H1 (cell line): Measurements from ENCODE around the gene SLC23A1.

Source experiments
- CEBPB ChIP-seq: IDR thresholded peaks from 2 replicates; pipeline ENCODE4 v1.6.1; 2012; ENCODE audit warnings: low read depth, low read length
- CHD1 ChIP-seq: IDR thresholded peaks from 2 replicates; pipeline ENCODE4 v1.6.1; 2012; ENCODE audit warnings: low read depth, low read length, improper control_type of control experiment
- HDAC6 ChIP-seq: IDR thresholded peaks from one replicate; pipeline ENCODE4 v1.7.1; 2012; ENCODE audit warnings: low read depth, mild to moderate bottlenecking, inconsistent platforms, low read length, moderate library complexity
- JUN ChIP-seq: IDR thresholded peaks from 2 replicates; pipeline ENCODE4 v1.6.1; 2011; ENCODE audit warnings: low read depth, mild to moderate bottlenecking, improper control_type of control experiment, low read length
- POLR2AphosphoS5 ChIP-seq: IDR thresholded peaks from 2 replicates; pipeline ENCODE4 v1.6.1; 2011; ENCODE audit warnings: low read depth, low read length
- RAD21 ChIP-seq, 2 experiments: IDR thresholded peaks in 1 of 2; conservative IDR thresholded peaks in 1 of 2; 2 replicates each; pipeline ENCODE4 v1.6.1; 2011; ENCODE audit warnings: low read depth in 2 of 2, low read length in 2 of 2, improper control_type of control experiment in 1 of 2, inconsistent platforms in 1 of 2, mild to moderate bottlenecking in 1 of 2, moderate library complexity in 1 of 2
- RFX5 ChIP-seq: IDR thresholded peaks from 2 replicates; pipeline ENCODE4 v1.6.1; 2011; ENCODE audit warnings: low read depth, low read length, improper control_type of control experiment, borderline replicate concordance
- RNF2 ChIP-seq: fragments of 200-900, 300-1000 bp; sonication (generic); IDR thresholded peaks from 2 replicates; pipeline ENCODE4 v1.7.1; 2016; ENCODE audit warnings: borderline replicate concordance, low read depth, mild to moderate bottlenecking, antibody characterized with exemption, low read length; ENCODE audit not compliant: poor library complexity, severe bottlenecking; ENCODE audit errors: missing control alignments
- SP4 ChIP-seq: IDR thresholded peaks from 2 replicates; pipeline ENCODE4 v1.6.1; 2012; ENCODE audit warnings: low read length, inconsistent platforms
- TEAD4 ChIP-seq: IDR thresholded peaks from 2 replicates; pipeline ENCODE4 v1.6.1; 2012; ENCODE audit warnings: low read depth, low read length, inconsistent platforms, mixed read lengths
- YY1 ChIP-seq: IDR thresholded peaks from 2 replicates; pipeline ENCODE4 v1.6.1; 2011; ENCODE audit warnings: low read depth, mild to moderate bottlenecking, low read length
- ZNF274 ChIP-seq: IDR thresholded peaks from 2 replicates; pipeline ENCODE4 v1.7.0; 2012; ENCODE audit warnings: low read length, borderline replicate concordance; ENCODE audit errors: extremely low read depth
- TF ChIP-seq, protein P1 (sequence below), 3 experiments: IDR thresholded peaks; 1 replicate in 2 of 3; 2 replicates in 1 of 3; pipeline versions ENCODE4 v1.5.1 to v1.6.1; 2011; ENCODE audit warnings: low read length in 3 of 3, mild to moderate bottlenecking in 3 of 3, inconsistent platforms in 2 of 3, low read depth in 1 of 3, moderate library complexity in 1 of 3; ENCODE audit not compliant: insufficient read depth in 1 of 3; ENCODE audit errors: control extremely low read depth in 1 of 3
- TF ChIP-seq, protein P2 (sequence below): IDR thresholded peaks from 2 replicates; pipeline ENCODE4 v1.6.1; 2012; ENCODE audit warnings: inconsistent platforms

DNA sequence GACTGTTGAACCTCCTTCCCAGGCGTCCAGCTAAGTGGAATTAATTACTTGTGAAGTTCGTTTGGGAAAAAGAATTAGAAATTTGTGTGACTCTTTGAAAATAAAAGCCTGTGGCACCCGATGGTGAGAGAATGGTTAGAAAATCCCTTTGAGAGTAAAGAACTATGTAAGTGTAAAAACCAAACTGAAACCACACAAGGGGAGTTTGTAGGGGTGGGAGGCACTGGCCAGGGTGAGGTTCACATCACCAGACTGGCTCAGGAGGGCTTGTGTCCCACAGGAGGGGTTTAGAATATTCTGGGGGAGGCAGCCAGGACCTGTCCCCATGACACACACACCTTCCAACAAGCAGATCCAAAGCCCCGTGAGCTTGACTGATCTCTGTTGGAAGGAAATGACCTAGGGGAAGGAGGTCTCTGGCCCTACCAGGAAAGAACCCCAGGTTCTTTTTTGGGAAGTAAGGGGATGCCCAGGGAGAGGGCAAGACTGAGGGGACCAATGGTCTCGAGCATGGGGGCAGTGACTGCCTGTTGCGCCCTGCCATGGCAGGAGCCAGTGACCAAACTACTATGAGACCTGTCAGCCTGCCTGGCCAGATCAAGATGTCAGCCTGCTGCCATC is 16.5 kb upstream of the SLC23A1 start:
- TF ChIP-seq, protein P1, sequence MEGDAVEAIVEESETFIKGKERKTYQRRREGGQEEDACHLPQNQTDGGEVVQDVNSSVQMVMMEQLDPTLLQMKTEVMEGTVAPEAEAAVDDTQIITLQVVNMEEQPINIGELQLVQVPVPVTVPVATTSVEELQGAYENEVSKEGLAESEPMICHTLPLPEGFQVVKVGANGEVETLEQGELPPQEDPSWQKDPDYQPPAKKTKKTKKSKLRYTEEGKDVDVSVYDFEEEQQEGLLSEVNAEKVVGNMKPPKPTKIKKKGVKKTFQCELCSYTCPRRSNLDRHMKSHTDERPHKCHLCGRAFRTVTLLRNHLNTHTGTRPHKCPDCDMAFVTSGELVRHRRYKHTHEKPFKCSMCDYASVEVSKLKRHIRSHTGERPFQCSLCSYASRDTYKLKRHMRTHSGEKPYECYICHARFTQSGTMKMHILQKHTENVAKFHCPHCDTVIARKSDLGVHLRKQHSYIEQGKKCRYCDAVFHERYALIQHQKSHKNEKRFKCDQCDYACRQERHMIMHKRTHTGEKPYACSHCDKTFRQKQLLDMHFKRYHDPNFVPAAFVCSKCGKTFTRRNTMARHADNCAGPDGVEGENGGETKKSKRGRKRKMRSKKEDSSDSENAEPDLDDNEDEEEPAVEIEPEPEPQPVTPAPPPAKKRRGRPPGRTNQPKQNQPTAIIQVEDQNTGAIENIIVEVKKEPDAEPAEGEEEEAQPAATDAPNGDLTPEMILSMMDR (IDR thresholded peaks at IDR 0.05; ENCODE audit: control extremely low read depth in 1 of 3, insufficient read depth in 1 of 3, low read depth in 1 of 3, low read length in 3 of 3) = no peak
- TF ChIP-seq, protein P2, sequence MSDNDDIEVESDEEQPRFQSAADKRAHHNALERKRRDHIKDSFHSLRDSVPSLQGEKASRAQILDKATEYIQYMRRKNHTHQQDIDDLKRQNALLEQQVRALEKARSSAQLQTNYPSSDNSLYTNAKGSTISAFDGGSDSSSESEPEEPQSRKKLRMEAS = no peak
- no peak for TF ChIP-seq JUN
- TF ChIP-seq RAD21 (IDR thresholded peaks at IDR 0.05 in 1 of 2, conservative IDR thresholded peaks at IDR 0.05 in 1 of 2; ENCODE audit: low read depth in 2 of 2, low read length in 2 of 2) = no peak
- TF ChIP-seq YY1 = no peak
- no peak for TF ChIP-seq CHD1
- no peak for TF ChIP-seq HDAC6
- no peak for TF ChIP-seq SP4
- no peak for TF ChIP-seq POLR2AphosphoS5
- TF ChIP-seq RNF2 = no peak
- no peak for TF ChIP-seq ZNF274
- TF ChIP-seq TEAD4 = no peak
- no peak for TF ChIP-seq CEBPB
- TF ChIP-seq RFX5 = no peak
